K562 (cell line): ENCODE data around the gene SLC2A10. TPM values are rescaled to one million over a fixed set of nuclear protein-coding genes. Genes with fewer than 3 reads are reported as not detected.

ENCODE experiments used
- BHLHE40 ChIP-seq: IDR thresholded peaks from 2 replicates; pipeline ENCODE4 v1.6.1; 2011; ENCODE audit warnings: low read length, improper control_type of control experiment
- CBX1 ChIP-seq: sonication (generic); IDR thresholded peaks from 2 replicates; pipeline ENCODE4 v1.6.1; 2016; ENCODE audit warnings: antibody characterized with exemption, low read depth, mild to moderate bottlenecking
- COPS2 ChIP-seq: fragments of 450-650 bp; conservative IDR thresholded peaks from 2 replicates; pipeline ENCODE4 v1.6.1; 2016; ENCODE audit warnings: mild to moderate bottlenecking, moderate library complexity
- CTBP1 ChIP-seq: fragments of 450-650 bp; IDR thresholded peaks from 2 replicates; pipeline ENCODE4 v1.6.1; 2016; ENCODE audit warnings: borderline replicate concordance
- ELF1 ChIP-seq: fragments of 200-800 bp; sonication (Bioruptor generic); IDR thresholded peaks from 2 replicates; pipeline ENCODE4 v1.6.1; 2016; ENCODE audit warnings: missing genetic modification characterization, missing compliant biosample characterization
- FOXK1 ChIP-seq: sonication (generic); formaldehyde crosslinking; IDR thresholded peaks from 2 replicates; pipeline ENCODE4 v1.8.0; 2022; ENCODE audit warnings: missing genetic modification reagents, mild to moderate bottlenecking, borderline replicate concordance
- GABPB1 ChIP-seq: sonication (generic); formaldehyde crosslinking; IDR thresholded peaks from 2 replicates; pipeline ENCODE4 v1.8.0; 2022; ENCODE audit warnings: mild to moderate bottlenecking, missing genetic modification reagents
- HMG20A ChIP-seq: fragments of 450-650 bp; formaldehyde crosslinking; conservative IDR thresholded peaks from 2 replicates; pipeline ENCODE4 v1.4.0; 2020; ENCODE audit warnings: mild to moderate bottlenecking, mixed read lengths
- JUN ChIP-seq, 2 experiments: sonication (generic) in 1 of 2; formaldehyde crosslinking in 1 of 2; IDR thresholded peaks; 2 replicates each; pipeline versions ENCODE4 v1.6.1 to v1.8.0; 2012 to 2022; ENCODE audit warnings: borderline replicate concordance in 2 of 2, mild to moderate bottlenecking in 2 of 2, improper control_type of control experiment in 1 of 2, low read depth in 1 of 2, low read length in 1 of 2, missing genetic modification reagents in 1 of 2
- KDM5B ChIP-seq: fragments of 200-600 bp; sonication (generic); IDR thresholded peaks from 2 replicates; pipeline ENCODE4 v1.6.1; 2012; ENCODE audit warnings: low read depth, mild to moderate bottlenecking, moderate library complexity, low read length, control low read depth, inconsistent platforms; ENCODE audit not compliant: insufficient replicate concordance
- NUFIP1 ChIP-seq: fragments of 450-650 bp; IDR thresholded peaks from 2 replicates; pipeline ENCODE4 v1.6.1; 2018; ENCODE audit not compliant: partially characterized antibody
- POLR3A ChIP-seq: IDR thresholded peaks from 2 replicates; pipeline ENCODE4 v1.6.1; 2011; ENCODE audit warnings: borderline replicate concordance, mild to moderate bottlenecking, moderate library complexity; ENCODE audit not compliant: insufficient read length, insufficient read depth; ENCODE audit errors: extremely low read depth
- PPARD ChIP-seq: fragments of 250-450 bp; sonication (Bioruptor Pico); IDR thresholded peaks from 2 replicates; pipeline ENCODE4 v1.8.0; 2022; ENCODE audit warnings: inconsistent platforms, mild to moderate bottlenecking, moderate library complexity
- ZMIZ1 ChIP-seq, 2 experiments: fragments of 150-350 bp in 1 of 2; IDR thresholded peaks; 2 replicates each; pipeline ENCODE4 v1.6.1; 2012 to 2016; ENCODE audit warnings: low read depth in 2 of 2, low read length in 2 of 2, mild to moderate bottlenecking in 1 of 2, moderate library complexity in 1 of 2
- ZNF165 ChIP-seq: fragments of 250-450 bp; sonication (Bioruptor Pico); IDR thresholded peaks from 2 replicates; pipeline ENCODE4 v1.4.0; 2020; ENCODE audit warnings: borderline replicate concordance
- ZNF24 ChIP-seq: fragments of 450-650 bp; IDR thresholded peaks from 2 replicates; pipeline ENCODE4 v1.6.1; 2016
- ZNF699 ChIP-seq: fragments of 250-450 bp; sonication (Bioruptor Pico); IDR thresholded peaks from 2 replicates; pipeline ENCODE4 v1.8.0; 2021; ENCODE audit warnings: mild to moderate bottlenecking, moderate library complexity; ENCODE audit not compliant: insufficient replicate concordance
- polyA plus RNA-seq, 8 experiments: library from polyadenylated mRNA; depleted of rRNA in 4 of 8; stranded (reverse) in 5 of 8; unstranded in 3 of 8; fragments of >200 nt; fragmentation: Nextera tagmentation in 2 of 8; fragmentation: Illumina TruSeq in 1 of 8; extraction: Ambion mirVana in 2 of 8; extraction: Trizol in 1 of 8; gene quantifications; 2 replicates each; pipeline versions ENCODE4 v1.2.1 to v1.2.3, GENCODE V29; 2011 to 2014; ENCODE audit warnings: inconsistent platforms in 1 of 8, missing spikeins in 1 of 8
- total RNA-seq, 7 experiments: library from RNA; depleted of rRNA in 6 of 7; stranded (reverse); fragments of >200 nt in 6 of 7; fragmentation: Illumina TruSeq in 2 of 7; extraction: Trizol in 2 of 7; gene quantifications; 2 replicates each; pipeline versions ENCODE4 v1.2.1 to v1.2.3, GENCODE V29; 2011 to 2021; ENCODE audit warnings: low replicate concordance in 1 of 7
- TF ChIP-seq, protein P1 (sequence below): IDR thresholded peaks from 2 replicates; pipeline ENCODE4 v1.6.1; 2016; ENCODE audit warnings: missing genetic modification characterization, missing compliant biosample characterization
- TF ChIP-seq, protein P2 (sequence below), 3 experiments: fragments of 200-800 bp in 1 of 3; sonication (Bioruptor generic) in 1 of 3; sonication (generic) in 1 of 3; formaldehyde crosslinking in 1 of 3; IDR thresholded peaks; 2 replicates each; pipeline versions ENCODE4 v1.6.1 to v1.8.0; 2016 to 2022; ENCODE audit warnings: mild to moderate bottlenecking in 2 of 3, missing compliant biosample characterization in 2 of 3, missing genetic modification characterization in 2 of 3, missing genetic modification reagents in 1 of 3

The SLC2A10 gene
- total and polyA plus RNA-seq, 9 of the 15 experiments (the other 6 are each of a cell fraction or from before 2014, with no cell fraction given) = 0.01 to 1.8 (median 0.10) TPM

- TF ChIP-seq ZMIZ1 (IDR thresholded peaks at IDR 0.05; ENCODE audit: low read depth in 2 of 2, low read length in 2 of 2) (no peak), ZNF165 (CRISPR knock-in tag) (no peak), NUFIP1 (no peak), ELF1 (tag) (peak; percentile 73; the same call in 1 of the 2 replicates), POLR3A (no peak), ZNF699 (no peak), JUN (IDR thresholded peaks at IDR 0.05; ENCODE audit: borderline replicate concordance, low read depth, low read length) (no peak), JUN (CRISPR knock-in tag; IDR thresholded peaks at IDR 0.05; ENCODE audit: borderline replicate concordance) (no peak), HMG20A (CRISPR knock-in tag) (no peak), PPARD (CRISPR knock-in tag) (no peak), CTBP1 (no peak), GABPB1 (CRISPR knock-in tag) (peak; percentile 43; the same call in 1 of the 2 replicates), CBX1 (0 out of 2 replicates have a peak, but pooled peaks have one; percentile 21), ZNF24 (no peak), COPS2 (no peak), KDM5B (no peak), BHLHE40 (peak; percentile 6; the same call in 1 of the 2 replicates), FOXK1 (CRISPR knock-in tag) (no peak)
- TF ChIP-seq, protein P1, sequence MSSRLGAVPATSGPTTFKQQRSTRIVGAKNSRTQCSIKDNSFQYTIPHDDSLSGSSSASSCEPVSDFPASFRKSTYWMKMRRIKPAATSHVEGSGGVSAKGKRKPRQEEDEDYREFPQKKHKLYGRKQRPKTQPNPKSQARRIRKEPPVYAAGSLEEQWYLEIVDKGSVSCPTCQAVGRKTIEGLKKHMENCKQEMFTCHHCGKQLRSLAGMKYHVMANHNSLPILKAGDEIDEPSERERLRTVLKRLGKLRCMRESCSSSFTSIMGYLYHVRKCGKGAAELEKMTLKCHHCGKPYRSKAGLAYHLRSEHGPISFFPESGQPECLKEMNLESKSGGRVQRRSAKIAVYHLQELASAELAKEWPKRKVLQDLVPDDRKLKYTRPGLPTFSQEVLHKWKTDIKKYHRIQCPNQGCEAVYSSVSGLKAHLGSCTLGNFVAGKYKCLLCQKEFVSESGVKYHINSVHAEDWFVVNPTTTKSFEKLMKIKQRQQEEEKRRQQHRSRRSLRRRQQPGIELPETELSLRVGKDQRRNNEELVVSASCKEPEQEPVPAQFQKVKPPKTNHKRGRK (tag) = no peak
- TF ChIP-seq, protein P2, sequence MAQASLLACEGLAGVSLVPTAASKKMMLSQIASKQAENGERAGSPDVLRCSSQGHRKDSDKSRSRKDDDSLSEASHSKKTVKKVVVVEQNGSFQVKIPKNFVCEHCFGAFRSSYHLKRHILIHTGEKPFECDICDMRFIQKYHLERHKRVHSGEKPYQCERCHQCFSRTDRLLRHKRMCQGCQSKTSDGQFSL (CRISPR knock-in tag; IDR thresholded peaks at IDR 0.05) = peak; percentile 95
- TF ChIP-seq, protein P2 (tag; IDR thresholded peaks at IDR 0.05) = peak in 1 of 2 experiments; percentile 89; a peak in 2 of 4 replicates
Observed at GRCh38 chr20:46757754-46758678, 48.6 kb downstream of the SLC2A10 start (continued).
